ENCODE data around the gene THAP3.

THAP3 gene, protein sequence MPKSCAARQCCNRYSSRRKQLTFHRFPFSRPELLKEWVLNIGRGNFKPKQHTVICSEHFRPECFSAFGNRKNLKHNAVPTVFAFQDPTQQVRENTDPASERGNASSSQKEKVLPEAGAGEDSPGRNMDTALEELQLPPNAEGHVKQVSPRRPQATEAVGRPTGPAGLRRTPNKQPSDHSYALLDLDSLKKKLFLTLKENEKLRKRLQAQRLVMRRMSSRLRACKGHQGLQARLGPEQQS

DNA sequence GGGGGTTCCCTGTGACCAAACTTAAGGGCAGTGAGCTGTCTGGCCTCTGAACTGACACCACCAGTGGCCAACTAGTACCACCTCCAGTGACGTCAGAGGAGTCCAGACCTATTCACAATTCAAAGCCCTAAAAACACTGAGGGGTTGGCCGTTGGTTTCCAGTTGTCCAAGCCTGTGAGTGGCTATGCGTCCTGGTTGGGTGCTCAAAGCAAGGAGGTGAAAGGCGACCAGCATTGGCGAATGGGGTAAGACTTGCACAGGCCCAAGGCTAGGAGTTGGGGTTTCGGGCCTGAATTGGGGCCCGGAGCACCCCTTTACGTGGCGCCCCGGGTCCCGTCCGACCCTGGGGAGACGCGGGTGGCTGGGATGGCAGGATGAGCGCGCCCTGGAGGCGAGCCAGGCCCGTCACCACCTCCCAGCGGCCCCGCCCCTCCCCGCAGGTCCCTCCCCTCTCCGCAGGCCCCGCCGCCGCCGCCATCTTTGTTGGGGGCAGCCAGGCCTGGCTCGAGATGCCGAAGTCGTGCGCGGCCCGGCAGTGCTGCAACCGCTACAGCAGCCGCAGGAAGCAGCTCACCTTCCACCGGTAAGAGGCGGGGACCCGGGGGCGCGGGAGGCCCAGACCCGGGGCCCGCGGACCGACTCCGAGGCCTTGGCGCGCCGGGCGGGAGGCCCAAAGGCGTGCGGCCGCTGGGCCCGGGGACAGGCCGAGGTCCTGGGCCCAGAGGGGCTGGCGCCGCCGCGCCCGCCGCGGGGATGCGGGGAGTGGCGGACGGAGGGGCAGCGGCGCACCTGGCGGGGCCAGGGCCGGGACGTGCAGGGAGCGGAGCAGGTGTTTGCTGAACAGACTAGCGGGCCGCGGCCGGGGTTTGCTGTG lies at the start of gene THAP3:
Gene THAP3, plus strand, starts transcription at position 159 of the 874 bp plus-strand sequence. Its CDS starts 351 bp downstream, at position 510.
- DNase-seq (ENCODE audit: low read depth in 2 of 2), result peak; percentile 79 to 85

DNA sequence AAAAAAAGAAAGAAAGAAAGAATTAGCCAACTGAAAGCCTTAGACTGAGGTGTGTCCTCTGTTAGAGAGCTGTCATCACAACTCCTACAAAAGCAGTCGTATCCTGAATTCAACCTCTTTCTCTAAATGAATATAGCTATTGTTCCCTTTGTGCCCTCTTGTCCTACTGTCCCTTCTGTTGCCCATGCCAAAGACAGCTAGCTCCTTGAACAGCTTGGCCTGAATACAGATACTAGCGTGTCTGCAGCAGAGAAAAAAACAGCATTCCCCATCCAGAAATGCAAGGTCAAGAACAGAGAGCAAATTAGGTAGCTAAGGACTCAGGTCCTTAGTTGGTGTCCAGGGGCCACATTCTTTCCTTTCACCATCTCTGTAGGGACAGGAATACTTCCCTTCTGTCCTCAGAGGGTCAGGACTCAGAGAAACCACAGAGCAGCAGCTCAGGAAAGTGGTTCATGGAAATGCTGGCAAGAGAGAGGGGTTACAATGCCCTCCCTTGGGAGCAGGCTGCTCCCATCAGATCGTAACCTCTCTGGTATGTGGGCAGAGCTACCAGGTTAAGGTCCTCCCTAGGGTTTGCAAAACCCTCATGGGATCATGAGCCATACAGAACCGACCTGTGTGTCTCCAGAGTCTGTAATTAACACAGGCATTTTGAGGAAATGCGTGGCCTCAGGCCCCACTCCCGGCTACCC lies 46.7 kb upstream of the THAP3 start:
- DNase-seq (ENCODE audit: low read depth in 2 of 2), result no peak

DNA sequence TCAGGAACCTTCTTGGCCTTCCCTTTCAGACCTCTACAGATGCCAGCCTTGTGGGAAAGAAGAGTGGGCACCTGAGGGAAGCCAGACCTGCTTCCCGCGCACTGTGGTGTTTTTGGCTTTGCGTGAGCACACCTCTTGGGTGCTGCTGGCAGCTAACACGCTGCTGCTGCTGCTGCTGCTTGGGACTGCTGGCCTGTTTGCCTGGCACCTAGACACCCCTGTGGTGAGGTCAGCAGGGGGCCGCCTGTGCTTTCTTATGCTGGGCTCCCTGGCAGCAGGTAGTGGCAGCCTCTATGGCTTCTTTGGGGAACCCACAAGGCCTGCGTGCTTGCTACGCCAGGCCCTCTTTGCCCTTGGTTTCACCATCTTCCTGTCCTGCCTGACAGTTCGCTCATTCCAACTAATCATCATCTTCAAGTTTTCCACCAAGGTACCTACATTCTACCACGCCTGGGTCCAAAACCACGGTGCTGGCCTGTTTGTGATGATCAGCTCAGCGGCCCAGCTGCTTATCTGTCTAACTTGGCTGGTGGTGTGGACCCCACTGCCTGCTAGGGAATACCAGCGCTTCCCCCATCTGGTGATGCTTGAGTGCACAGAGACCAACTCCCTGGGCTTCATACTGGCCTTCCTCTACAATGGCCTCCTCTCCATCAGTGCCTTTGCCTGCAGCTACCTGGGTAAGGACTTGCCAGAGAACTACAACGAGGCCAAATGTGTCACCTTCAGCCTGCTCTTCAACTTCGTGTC lies 45.9 kb upstream of the THAP3 start:
- no peak for DNase-seq (ENCODE audit: low read depth in 2 of 2)

- DNase-seq (ENCODE audit: low read depth in 2 of 2), result peak; percentile 91 to 97
Observed at GRCh38 chr1:6579374-6580118, 45.1 kb upstream of the THAP3 start, which contains the start of gene ZBTB48. Gene ZBTB48 (plus strand): TSS chr1:6579994. CDS start chr1:6580610, 616 bp downstream.

GRCh38 chr1:6580119-6580592 lies 44.5 kb upstream of the THAP3 start:
- DNase-seq (ENCODE audit: low read depth in 2 of 2), result no peak

- DNase-seq (ENCODE audit: low read depth in 2 of 2), result no peak
Observed at GRCh38 chr1:6580593-6581409, 43.9 kb upstream of the THAP3 start.

DNA sequence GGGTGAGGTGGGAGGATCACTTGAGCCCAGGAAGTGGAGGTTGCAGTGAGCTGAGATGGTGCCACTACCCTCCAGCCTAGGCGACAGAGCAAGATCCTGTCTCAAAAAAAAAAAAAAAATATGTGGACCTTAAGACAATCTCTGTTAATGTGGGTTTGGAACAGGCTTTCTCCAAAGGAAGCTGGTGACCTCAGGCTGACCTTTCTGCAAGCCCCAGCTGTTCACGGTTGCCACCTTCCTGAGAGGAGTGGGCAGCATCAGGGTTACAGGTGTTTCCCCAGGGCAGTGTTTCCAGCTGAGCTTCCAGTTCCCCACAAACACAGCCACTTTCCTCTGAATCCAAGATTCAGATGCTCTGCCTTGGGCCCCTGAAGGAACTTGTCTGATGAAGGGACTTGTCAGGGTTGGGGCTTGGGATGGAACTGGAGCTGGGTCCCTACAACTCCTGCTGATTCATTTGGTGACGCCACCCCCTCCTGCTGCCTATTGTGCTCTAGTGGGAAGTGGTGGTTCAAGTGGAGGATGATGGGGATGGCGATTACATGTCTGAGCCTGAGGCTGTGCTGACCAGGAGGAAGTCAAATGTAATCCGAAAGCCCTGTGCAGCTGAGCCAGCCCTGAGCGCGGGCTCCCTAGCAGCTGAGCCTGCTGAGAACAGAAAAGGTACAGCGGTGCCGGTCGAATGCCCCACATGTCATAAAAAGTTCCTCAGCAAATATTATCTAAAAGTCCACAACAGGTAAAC lies 42.9 kb upstream of the THAP3 start:
- no peak for DNase-seq (ENCODE audit: low read depth in 2 of 2)

GRCh38 chr1:6582370-6582769 lies 42.3 kb upstream of the THAP3 start:
- no peak for DNase-seq (ENCODE audit: low read depth in 2 of 2)

GRCh38 chr1:6584126-6585080 lies 40.3 kb upstream of the THAP3 start:
- DNase-seq (ENCODE audit: low read depth in 2 of 2), result no peak

DNA sequence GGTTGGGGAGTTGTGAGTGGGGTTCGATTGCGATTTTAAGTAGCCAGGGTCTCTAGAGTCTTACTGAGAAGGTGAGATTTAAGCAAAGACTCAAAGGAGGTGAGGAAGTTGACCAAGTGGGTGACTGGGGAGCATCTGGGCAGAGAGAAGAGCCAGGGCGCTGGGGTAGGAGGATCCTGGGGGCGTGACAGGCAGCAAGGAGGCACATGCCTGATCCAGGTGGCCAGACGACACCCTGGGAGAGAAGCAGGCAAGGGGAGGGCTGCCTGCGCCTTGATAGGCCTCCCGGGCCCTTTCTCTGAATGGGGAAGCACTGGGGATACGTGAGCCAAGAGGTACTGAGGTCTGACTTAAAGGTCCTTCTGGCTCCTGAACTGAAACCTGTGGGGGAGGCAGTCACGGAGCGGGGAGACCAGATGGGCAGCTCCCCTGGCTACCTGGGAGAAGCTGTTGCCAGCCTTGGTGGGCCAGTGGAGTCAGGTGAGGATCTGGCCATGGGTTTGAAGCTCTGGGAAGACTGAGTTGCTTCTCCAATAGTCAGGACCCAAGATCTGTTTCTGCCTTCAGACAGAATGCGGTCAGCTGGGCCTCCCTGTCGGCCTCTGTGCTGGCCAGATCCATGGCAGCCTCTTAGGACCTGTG lies 39.5 kb upstream of the THAP3 start:
- DNase-seq (ENCODE audit: low read depth in 2 of 2), result no peak

- no peak for DNase-seq (ENCODE audit: low read depth in 2 of 2)
Observed at GRCh38 chr1:6585841-6586240, 38.8 kb upstream of the THAP3 start.

GRCh38 chr1:6586404-6586816 lies 38.3 kb upstream of the THAP3 start:
- no peak for DNase-seq (ENCODE audit: low read depth in 2 of 2)

- no peak for DNase-seq (ENCODE audit: low read depth in 2 of 2)
Observed at GRCh38 chr1:6587261-6588005, 37.2 kb upstream of the THAP3 start.

DNA sequence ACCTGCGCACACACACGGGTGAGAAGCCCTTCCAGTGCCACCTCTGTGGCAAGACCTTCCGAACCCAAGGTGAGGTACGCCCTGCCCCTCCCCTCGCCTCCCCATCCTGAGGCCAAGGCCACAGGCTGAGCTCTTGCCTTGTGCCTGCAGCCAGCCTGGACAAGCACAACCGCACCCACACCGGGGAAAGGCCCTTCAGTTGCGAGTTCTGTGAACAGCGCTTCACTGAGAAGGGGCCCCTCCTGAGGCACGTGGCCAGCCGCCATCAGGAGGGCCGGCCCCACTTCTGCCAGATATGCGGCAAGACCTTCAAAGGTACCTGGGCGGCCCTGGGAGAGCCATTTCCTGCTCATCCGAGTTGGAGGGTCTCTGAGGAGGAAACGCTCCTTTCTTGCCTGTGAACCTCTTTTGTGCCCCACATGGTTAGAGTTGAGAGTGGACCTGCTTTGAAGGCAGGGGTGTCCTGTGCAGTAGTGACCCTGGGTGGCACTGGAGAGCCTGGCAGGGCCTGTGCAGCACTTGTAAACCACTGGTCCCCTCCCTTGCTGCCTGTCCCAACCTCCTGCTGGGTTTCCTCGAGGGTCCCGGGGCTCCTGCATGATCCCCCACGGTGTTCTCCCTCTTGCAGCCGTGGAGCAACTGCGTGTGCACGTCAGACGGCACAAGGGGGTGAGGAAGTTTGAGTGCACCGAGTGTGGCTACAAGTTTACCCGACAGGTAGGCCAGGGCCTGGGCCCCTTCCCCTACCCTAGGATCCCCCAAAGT lies 36.4 kb upstream of the THAP3 start:
- no peak for DNase-seq (ENCODE audit: low read depth in 2 of 2)

GRCh38 chr1:6588893-6589520 lies 35.7 kb upstream of the THAP3 start:
- no peak for DNase-seq (ENCODE audit: low read depth in 2 of 2)

DNA sequence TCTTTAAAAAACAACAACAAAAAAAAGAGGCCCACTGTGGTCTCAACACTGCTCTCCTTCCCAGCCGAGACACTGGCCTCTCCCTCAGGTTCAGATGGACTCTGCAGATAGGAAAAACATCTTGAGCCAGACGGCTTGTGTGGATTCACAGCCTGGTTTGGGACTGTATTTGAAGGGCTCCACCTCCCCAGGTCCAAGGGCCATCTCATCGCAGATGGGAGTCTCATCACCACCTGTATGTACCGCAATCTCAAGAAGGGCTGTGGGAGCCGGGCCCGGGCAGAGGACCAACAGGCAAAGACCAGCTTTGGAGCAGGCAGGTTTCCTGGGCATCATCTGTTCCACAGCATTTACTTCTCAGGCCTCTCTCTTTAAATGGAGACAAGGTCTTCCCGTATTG lies 34.6 kb upstream of the THAP3 start:
- DNase-seq (ENCODE audit: low read depth in 2 of 2), result no peak
